ENCODE data around the gene CHDH.

CHDH gene

GRCh38 chr3:53856964-53857363 is 10.7 kb upstream of the CHDH start:
- ChIA-PET CTCF (no interaction called here), POLR2A (ENCODE audit: low non-redundant PET) (no interaction called here)
- H3K27ac ChIP-seq = no peak overlapping the region
- DNase-seq (ENCODE audit: low spot score) = no peak
- TF ChIP-seq CTCF (conservative IDR thresholded peaks at IDR 0.05; ENCODE audit: low read depth) = no peak

DNA sequence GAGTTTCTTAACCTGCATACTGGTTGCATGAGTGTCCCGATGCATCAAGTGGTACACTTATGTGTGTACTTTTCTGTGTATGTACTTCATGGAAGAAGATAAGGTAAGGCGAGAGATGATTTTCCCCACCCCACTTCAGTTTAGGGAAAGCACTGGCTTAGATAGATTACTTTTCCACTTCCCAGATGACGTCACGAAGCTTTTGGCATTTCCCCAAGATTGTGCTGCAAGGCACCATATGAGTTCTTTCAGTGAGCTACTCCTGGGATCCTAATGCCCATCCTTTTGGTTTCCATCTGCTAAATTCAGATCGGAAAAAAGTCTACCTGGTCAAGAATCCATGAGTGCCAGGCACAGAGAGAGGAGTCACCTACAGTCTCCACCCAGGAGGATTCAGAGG is 4.7 kb upstream of the CHDH start:
- ChIA-PET CTCF (no interaction called here), POLR2A (ENCODE audit: low non-redundant PET) (no interaction called here)
- DNase-seq (ENCODE audit: low spot score) = no peak

GRCh38 chr3:53849916-53850315 is 3.7 kb upstream of the CHDH start:
- H3K27ac ChIP-seq = no peak overlapping the region
- no peak for DNase-seq (ENCODE audit: low spot score)
- POLR2A ChIA-PET (ENCODE audit: low non-redundant PET) = no interaction called here
- CTCF ChIA-PET = no interaction called here
- TF ChIP-seq CTCF (conservative IDR thresholded peaks at IDR 0.05; ENCODE audit: low read depth) = no peak

More for the DNA sequence above, 4.7 kb upstream of the CHDH start:
- no peak for TF ChIP-seq CTCF (conservative IDR thresholded peaks at IDR 0.05; ENCODE audit: low read depth)
- no peak overlapping the region for H3K27ac ChIP-seq

DNA sequence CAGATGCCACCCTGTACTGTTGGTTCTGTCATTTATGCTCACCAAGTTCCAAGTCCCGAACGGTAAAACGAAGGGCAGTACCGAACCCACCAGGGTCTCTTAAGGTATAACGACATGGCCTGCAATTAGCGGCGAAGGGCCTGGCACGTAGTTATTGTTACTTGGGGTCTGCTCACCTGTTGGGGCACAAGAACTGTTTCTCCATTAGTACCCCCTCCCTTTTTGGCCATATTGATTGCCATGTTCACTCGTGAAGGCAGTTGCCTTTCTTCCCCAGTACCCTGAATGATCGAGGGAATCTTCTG is 584 bp upstream of the CHDH start:
- no peak for TF ChIP-seq CTCF (conservative IDR thresholded peaks at IDR 0.05; ENCODE audit: low read depth)
- CTCF ChIA-PET = no interaction called here
- no peak for DNase-seq (ENCODE audit: low spot score)
- no peak overlapping the region for H3K27ac ChIP-seq
- POLR2A ChIA-PET (ENCODE audit: low non-redundant PET) = no interaction called here

DNA sequence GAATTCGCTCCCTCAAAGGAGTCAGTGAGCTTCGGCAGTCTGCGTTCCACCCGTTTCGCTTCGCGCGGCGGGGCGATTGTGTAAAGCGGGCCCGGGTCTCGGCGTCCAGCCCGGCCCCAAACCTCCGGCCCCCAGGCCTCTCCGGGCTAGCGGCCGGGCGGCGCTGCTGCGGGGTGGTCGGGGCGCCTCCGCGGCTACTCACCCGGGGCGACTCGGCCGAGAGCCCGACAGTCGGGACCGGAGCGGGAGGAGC is 412 bp downstream of the CHDH start:
- ChIA-PET CTCF (no interaction called here), POLR2A (ENCODE audit: low non-redundant PET) (no interaction called here)
- H3K27ac ChIP-seq = no peak overlapping the region
- TF ChIP-seq CTCF (conservative IDR thresholded peaks at IDR 0.05; ENCODE audit: low read depth) = no peak
- DNase-seq (ENCODE audit: low spot score) = peak; percentile 4

DNA sequence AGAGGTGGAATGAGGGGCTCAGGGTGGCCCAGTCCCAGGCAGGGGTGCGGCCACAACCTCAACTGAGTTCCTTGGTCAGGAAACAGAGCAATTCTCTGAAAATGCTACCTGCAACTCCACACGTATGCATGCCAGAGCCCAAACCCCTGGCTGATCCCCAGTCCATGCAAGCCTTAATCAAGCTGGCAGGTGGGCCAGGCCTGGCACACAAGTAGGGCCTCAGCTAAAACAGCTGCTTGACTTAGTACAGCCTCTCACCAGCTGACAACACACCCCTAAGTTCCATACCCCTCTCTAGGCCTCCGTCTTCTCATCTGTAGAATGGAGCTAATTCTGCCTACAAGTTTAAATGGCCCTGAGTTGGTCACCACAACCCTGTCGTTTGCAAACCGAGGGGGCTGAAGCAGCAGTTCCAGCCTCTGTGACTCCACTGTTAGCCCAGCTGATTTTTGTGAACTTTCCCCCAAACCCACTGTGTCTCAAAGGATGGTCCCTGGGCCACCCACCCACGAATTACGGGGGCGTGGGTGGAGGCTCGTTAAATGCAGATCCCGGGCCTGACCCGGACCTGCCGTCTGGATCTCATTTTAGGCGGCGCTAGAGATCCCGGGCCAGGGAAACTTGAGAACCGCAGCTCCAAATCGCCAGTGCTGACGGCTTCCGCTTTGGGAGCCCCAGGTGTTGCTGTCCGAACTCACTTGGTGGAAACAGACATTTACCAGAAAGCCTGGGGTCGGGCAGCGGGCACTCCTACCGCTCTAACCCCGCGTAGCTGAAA is 927 bp downstream of the CHDH start:
- peak; percentile 34 for DNase-seq (ENCODE audit: low spot score)
- ChIA-PET POLR2A (ENCODE audit: low non-redundant PET) (no interaction called here), CTCF (interaction anchor here (0.8 kb wide), 1 partner anchor 16 kb away, joined by 3 read pairs; no protein-coding TSS in a partner anchor)
- no peak overlapping the region for H3K27ac ChIP-seq
- peak; percentile 16; the same call in 1 of the 2 replicates for TF ChIP-seq CTCF (conservative IDR thresholded peaks at IDR 0.05; ENCODE audit: low read depth)
